Medulla oblongata (tissue), 1 donor: ENCODE measurements around the gene MGST2.
A peak's percentile ranks its signal among the peaks of the same experiment; 100 is the strongest.

ENCODE experiments used
- DNase-seq: peaks from one replicate; pipeline ENCODE4 v3.0.0-alpha.2; 2015; ENCODE audit errors: extremely low spot score

Gene MGST2

DNA sequence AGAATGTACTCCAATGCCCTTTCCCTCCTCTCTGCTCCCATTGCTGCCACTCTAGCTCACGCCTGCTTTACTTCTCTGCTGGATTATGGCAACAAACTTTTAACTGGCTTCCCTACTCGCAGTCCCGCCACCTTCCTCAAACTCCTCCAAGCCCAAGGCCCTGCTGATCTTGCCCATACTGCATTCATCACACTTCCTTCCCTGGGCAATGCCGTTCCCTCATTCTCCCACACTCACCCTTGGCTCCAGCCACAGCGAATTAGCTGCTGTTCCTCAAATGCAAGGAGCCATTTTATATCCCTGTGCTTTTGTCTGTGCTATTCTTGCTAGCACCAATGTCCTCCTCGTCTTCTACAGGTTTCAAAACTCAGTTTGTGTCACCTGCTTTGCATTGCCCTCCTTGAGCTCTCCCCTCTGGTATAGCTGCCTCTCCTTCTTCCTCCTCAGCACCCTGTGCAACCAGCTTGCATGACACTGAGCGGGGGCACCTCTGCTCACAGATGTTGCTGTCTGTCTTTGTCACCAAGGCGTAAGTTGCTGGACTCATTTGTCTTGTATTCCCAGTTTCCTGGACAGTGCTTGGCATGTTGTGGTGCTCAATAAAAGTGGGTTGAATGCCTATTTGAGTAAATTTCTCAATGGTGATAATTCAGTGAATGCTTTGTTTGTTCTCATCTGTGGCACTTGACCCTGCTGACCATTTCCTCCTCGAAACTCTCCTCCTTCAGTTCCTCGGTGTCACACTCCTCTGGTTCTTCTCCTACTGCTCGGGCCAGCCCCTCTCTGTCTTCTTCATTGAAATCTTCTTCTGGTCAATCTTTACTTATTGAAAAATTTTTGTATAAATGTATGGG is 22.4 kb upstream of the MGST2 start:
- no peak for DNase-seq

GRCh38 chr4:139645458-139645857 is 20.2 kb upstream of the MGST2 start:
- no peak for DNase-seq

DNA sequence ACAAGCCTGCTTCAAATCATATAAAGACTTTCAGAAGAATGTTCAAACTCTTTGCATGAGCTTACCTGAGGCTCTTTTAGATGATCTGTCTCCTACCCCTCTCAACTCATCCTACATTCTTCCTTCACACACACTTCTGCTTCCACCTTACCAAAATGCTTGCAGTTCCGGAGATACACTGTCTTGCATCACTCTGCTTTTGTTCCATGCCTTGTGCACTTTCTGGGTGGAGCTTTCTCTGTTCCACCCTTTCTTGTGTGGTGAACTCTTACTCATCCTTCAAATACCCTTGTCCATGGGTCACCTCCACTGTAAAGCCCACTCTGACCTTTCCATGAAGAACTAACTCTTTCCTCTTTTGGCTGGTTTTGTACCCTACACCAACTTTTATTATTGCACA is 18.4 kb upstream of the MGST2 start:
- no peak for DNase-seq

GRCh38 chr4:139647952-139648351 is 17.7 kb upstream of the MGST2 start:
- no peak for DNase-seq

DNA sequence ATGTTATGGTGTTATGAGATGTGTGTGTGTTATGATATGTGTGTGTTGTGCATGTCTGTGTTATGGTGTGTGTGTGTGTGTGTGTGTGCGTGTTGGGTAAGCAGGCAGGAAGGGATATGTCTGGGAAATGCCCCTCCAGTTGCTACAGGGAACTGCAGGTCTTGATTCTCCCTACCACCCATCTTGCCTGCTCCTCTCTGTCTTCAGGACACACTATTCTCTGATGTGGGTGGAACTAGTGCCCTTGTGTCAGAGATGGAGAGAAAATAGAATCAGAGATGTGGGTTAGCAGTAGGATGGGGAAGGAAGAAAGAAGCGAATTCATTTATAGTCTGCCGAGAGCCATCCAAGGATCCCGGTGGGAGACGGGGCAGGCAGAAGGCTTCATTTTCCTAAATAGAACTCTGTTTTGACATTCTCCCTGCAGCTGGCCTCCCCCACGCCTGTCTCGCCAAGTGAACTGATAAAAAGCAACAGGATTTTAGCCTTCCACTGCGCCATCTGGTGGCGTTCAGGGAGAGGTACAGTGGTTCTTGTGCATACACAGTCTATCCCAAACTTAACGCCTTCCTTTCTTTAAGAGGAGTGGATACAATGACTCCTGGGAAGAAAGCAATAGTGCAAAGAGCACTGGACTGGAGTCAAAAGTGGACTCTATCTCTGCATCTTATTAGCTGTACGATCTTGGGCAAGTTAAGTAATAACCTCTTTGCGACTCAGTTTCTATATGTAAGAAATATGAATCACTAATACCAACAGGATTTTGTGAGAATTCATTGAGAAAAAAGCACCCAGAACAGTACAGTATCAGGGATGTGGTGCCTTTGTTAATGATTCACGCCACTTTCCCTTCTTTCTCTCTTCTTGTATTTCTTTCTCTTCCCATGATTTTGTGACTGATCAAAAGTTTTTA is 14.1 kb upstream of the MGST2 start:
- DNase-seq = peak; percentile 93

DNA sequence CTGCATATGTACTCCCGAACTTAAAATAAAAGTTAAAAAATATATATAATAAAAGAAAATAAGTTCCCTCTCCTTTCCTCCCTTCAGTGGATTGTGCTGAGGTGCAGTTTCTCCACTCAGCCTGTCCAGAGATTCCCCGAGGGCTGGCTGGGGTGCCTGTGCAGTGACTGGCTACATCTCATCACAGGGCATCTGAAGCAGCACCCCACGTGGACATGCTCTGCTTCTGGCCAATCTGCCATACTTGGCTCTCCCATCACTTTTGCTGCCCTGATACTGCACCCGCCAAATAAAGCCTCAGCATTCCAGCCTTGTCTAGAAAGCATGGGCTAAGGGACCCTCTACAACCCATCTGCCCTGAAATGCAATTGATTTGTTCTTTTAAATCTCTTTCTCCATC is 11.1 kb upstream of the MGST2 start:
- no peak for DNase-seq

DNA sequence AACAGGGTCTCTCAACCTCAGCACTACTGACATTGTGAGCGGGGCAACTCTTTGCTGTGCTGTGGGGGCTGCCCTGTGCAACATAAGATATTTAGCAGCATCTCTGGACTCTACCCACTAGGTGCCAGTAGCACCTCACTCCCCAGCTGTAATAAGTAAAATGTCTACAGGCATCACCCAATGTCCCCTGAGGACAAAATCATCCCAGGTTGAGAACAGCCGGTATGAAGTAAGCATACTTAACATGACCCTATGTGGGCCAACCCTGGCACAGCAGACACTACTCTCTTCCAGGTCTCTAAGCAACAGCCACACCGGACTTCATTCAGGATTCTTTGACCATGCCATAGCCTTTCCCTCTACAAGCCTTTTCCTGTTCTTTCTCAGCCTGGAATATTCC is 10.5 kb upstream of the MGST2 start:
- DNase-seq = peak; percentile 30

DNA sequence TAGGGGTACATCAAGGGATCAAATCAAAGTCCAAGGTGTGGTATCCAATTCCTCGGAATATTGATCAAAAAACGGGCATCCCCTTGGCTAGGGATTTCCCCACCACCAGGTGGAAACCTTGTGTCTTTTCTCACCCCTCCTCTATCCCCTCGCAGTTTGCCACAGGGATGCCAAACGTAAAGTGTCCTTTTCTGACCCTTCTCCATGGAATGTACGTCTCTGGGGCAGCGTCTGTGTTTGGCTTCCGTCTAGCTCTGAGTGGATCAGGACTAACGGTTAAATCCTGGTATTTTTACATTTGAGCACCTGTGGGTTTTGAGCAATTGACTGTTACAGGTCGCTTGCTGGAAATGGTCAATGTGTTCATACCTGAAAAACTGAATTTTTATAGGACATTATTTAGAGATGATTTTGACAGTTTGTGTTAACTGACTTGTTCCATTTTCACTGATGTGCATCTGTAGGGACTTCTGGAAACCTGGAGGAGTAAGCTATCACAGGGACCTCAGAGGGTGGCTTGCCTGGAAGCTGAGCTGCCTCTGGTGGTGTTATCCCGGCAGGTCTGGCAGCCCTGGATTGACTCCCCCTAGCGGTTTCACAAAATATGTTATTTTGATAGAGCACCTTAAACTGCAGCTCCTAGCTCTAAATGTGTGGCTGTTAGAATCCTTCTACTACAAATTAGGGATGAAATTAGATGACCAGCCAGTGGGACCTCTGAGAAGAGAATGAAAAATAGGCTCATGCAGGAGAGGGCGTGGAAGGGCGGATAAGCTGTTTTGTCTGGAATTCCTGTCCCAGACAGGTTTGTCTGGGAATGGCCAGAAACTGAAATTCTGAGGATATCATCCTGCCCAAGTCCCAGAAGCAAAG is 8.8 kb upstream of the MGST2 start:
- peak; percentile 79 for DNase-seq

GRCh38 chr4:139658185-139658584 is 7.4 kb upstream of the MGST2 start:
- no peak for DNase-seq

DNA sequence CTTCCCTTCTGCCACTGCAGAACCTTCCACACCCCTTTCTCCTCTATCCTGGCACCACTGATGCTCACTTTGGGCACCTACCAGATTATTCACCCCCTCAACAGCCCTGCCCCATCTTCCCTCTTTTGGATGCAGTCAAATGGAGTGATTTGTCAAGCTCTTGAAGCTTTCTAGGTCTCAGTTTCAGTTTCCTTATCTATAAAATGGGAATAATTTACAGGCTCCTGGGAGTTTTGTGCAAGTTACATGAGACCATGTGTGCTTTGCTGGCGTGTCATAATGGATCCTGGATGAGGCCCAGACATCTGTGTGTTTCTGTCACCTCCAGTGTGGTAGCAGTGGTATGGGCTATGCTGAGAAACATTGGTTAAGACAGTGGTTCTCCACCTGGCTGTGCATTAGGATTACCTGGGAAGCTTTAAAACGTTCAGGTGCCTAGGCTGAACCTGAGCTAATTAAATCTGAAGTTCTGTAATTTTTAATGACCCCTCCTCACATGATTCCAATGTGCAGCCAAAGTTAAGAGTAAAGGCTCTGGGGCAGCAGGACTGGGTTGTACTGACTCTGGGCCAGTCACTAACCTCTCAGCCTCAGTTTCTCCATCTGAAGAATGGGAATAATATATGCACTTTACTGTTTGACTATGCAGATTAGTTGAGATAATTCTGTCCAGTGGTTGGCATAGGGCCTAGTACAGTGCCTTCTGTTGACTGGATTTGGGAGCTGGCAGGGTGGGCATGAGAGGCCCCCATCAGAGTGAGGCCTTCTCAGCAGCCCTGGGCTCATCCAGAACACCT is 6.8 kb upstream of the MGST2 start:
- no peak for DNase-seq

GRCh38 chr4:139659735-139660424 is 5.7 kb upstream of the MGST2 start:
- no peak for DNase-seq

GRCh38 chr4:139660568-139661043 is 5.0 kb upstream of the MGST2 start:
- peak; percentile 42 for DNase-seq

DNA sequence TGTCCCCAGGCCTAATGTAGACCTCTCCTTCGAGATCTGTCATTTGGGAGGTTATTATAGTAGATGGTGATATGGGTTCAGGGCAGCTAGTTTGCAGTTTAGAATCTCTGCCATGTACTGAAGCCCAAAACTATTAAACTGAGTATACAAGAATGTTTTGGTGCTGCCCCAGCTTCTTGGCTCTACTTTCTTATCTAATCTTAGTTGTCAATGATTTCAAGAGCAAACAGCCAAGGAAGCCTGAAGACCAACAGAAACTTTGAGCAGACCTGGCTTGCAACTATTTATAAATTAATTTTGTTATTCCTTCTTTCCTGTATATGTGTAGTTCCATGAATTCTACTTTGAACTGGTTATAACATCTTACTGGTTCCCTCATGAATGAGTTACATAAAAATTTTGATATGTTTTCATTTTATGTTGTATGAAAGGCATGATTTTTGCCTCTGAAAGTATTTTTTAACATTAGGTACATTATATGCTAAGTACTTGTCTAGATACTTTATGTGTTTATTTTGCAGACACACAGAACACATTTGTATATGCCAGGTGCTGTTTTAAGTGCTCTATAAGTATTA is 2.0 kb upstream of the MGST2 start:
- no peak for DNase-seq

DNA sequence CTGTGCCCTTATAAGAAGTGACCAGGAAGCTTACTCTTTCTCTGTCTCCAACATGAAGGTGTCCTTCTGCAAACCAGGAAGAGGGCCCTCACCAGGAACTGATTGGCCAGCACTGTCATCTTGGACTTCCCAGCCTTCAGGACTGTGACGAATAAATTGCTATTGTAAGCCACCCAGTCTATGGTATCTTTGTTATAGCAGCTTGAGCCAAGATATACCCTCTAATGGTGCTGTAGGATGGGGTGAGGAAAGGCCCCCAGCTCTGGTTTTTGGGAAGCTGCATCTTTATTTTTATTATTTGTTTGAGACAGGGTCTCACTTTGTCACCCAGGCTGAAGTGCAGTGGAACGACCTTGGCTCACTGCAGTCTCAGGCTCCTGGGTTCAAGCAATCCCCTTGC is 1.2 kb upstream of the MGST2 start:
- no peak for DNase-seq

GRCh38 chr4:139665079-139665689 is 435 bp upstream of the MGST2 start:
- DNase-seq = no peak

DNA sequence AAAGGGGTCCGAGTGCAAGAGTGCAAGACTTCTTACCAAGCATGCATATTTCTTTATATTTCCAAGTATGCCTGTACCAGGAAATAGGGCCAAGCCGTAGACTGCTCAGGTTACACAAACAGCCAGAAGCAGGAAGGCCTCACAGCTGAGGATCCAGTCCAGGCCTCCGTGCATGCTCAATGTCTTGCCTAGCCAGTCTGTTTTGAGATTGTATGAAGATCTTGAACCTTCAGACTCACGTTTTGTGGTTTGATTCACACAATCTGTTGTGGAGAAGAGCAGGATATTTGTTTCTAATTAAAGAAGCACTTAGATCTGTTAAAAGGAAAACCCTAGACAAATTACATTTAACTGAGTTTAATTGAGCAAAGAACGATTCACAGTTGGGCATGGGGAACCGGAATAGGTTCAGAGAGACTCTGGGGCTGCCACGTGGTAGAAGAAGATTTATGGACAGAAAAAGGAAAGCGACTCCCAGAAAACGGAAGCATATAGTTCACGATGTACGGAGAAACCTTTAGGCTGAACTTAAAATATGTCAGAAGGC is 1.2 kb downstream of the MGST2 start:
- peak; percentile 58 for DNase-seq

- DNase-seq = no peak
These were observed 2.4 kb downstream of the MGST2 start for GRCh38 chr4:139668036-139668435.

- DNase-seq = no peak
These were observed 3.1 kb downstream of the MGST2 start for GRCh38 chr4:139668658-139669201.

GRCh38 chr4:139669335-139669734 is 3.7 kb downstream of the MGST2 start:
- no peak for DNase-seq
